PC-3 (cell line): ENCODE results near the gene TSKS. TPM values are rescaled to one million over a fixed set of nuclear protein-coding genes. Genes with fewer than 3 reads are reported as not detected.

ENCODE experiments used
- ATAC-seq: fragments of 200-7000 bp; cut with Tn5 transposase; 2 replicates; pipeline ENCODE4 v1.9.1; 2020; ENCODE audit warnings: mild to moderate bottlenecking, moderate library complexity
- BruUV-seq: library from RNA; stranded (reverse); fragments of 400-500 nt; replicated peaks from 2 replicates; lab custom pipeline; 2021; lab: Mats Ljungman, UMichigan
- CTCF ChIA-PET: fragments of 300-600 bp; sonication (Branson Sonifier 250); formaldehyde crosslinking; loops from one replicate; lab custom pipeline; 2022; ENCODE audit warnings: antibody characterized with exemption; lab: Charles Lee
- POLR2A ChIA-PET: fragments of 300-600 bp; sonication (Branson Sonifier 250); formaldehyde crosslinking; loops from one replicate; lab custom pipeline; 2022; ENCODE audit warnings: antibody characterized with exemption; ENCODE audit not compliant: unreplicated experiment; lab: Charles Lee
- DNase-seq: peaks from one replicate; pipeline ENCODE4 v3.0.0-alpha.2; 2015
- H2AFZ ChIP-seq: fragments of 300-600 bp; sonication (generic); 2 replicates; pipeline ENCODE4 v1.6.0; 2016; ENCODE audit warnings: antibody characterized with exemption, low read length
- H3F3A ChIP-seq: fragments of 300-600 bp; sonication (generic); one replicate; pipeline ENCODE4 v1.6.0; 2017; ENCODE audit warnings: antibody characterized with exemption, low read length, control low read depth, mild to moderate bottlenecking; ENCODE audit not compliant: unreplicated experiment
- H3K27ac ChIP-seq: fragments of 300-600 bp; sonication (generic); 2 replicates; pipeline ENCODE4 v1.5.1; 2016; ENCODE audit warnings: mild to moderate bottlenecking, low read length
- H3K27me3 ChIP-seq: fragments of 300-600 bp; sonication (generic); 2 replicates; pipeline ENCODE4 v1.6.1; 2016; ENCODE audit warnings: low read length, mixed read lengths
- H3K36me3 ChIP-seq: fragments of 300-600 bp; sonication (generic); 2 replicates; pipeline ENCODE4 v1.6.1; 2016; ENCODE audit warnings: low read depth, mixed run types, low read length, mixed read lengths
- H3K4me1 ChIP-seq: fragments of 300-600 bp; sonication (generic); 2 replicates; pipeline ENCODE4 v1.5.1; 2016; ENCODE audit warnings: low read length; ENCODE audit not compliant: insufficient read depth
- H3K4me2 ChIP-seq: fragments of 300-600 bp; sonication (generic); 2 replicates; pipeline ENCODE4 v1.6.0; 2016; ENCODE audit warnings: low read length
- H3K4me3 ChIP-seq: fragments of 300-600 bp; sonication (generic); 2 replicates; pipeline ENCODE4 v1.5.1; 2016; ENCODE audit warnings: mild to moderate bottlenecking, low read length, mixed read lengths
- H3K79me2 ChIP-seq: fragments of 300-600 bp; sonication (generic); 2 replicates; pipeline ENCODE4 v1.6.1; 2017; ENCODE audit warnings: low read length, mixed read lengths
- H3K9ac ChIP-seq: fragments of 300-600 bp; sonication (generic); 2 replicates; pipeline ENCODE4 v1.6.0; 2016; ENCODE audit warnings: mild to moderate bottlenecking, low read length
- H3K9me2 ChIP-seq: fragments of 300-600 bp; sonication (generic); replicated peaks from 2 replicates; pipeline ENCODE4 v1.6.1; 2016; ENCODE audit warnings: mixed run types, low read length, mixed read lengths
- H3K9me3 ChIP-seq: fragments of 300-600 bp; sonication (generic); 2 replicates; pipeline ENCODE4 v1.6.1; 2016; ENCODE audit warnings: low read length, mixed read lengths
- H4K20me1 ChIP-seq: fragments of 300-600 bp; sonication (generic); 2 replicates; pipeline ENCODE4 v1.6.1; 2016; ENCODE audit warnings: low read length, mixed read lengths
- EZH2 ChIP-seq: fragments of 300-600 bp; sonication (generic); IDR thresholded peaks from one replicate; pipeline ENCODE4 v1.6.1; 2017; ENCODE audit warnings: antibody characterized with exemption, mild to moderate bottlenecking, low read length; ENCODE audit not compliant: unreplicated experiment
- EZH2phosphoT487 ChIP-seq: fragments of 300-600 bp; sonication (generic); IDR thresholded peaks from 2 replicates; pipeline ENCODE4 v1.6.1; 2018; ENCODE audit warnings: mild to moderate bottlenecking, antibody characterized with exemption, low read length, borderline replicate concordance
- intact Hi-C: fragments of 100-400 bp; cut with micrococcal nuclease; formaldehyde crosslinking; loops from 2 replicates; pipeline ENCODE4 v1.9.0; 2023
- total RNA-seq: library from RNA; depleted of rRNA; stranded (reverse); fragments of >200 nt; gene quantifications from 2 replicates; pipeline ENCODE4 v1.2.3, GENCODE V29; 2014
- TF ChIP-seq, protein P1 (sequence below): fragments of 300-600 bp; sonication (generic); conservative IDR thresholded peaks from 2 replicates; pipeline ENCODE4 v1.5.1; 2017; ENCODE audit warnings: antibody characterized with exemption, low read depth, mild to moderate bottlenecking, low read length

The TSKS gene
- total RNA-seq, 1 experiment from 2014 or later, result not detected

DNA sequence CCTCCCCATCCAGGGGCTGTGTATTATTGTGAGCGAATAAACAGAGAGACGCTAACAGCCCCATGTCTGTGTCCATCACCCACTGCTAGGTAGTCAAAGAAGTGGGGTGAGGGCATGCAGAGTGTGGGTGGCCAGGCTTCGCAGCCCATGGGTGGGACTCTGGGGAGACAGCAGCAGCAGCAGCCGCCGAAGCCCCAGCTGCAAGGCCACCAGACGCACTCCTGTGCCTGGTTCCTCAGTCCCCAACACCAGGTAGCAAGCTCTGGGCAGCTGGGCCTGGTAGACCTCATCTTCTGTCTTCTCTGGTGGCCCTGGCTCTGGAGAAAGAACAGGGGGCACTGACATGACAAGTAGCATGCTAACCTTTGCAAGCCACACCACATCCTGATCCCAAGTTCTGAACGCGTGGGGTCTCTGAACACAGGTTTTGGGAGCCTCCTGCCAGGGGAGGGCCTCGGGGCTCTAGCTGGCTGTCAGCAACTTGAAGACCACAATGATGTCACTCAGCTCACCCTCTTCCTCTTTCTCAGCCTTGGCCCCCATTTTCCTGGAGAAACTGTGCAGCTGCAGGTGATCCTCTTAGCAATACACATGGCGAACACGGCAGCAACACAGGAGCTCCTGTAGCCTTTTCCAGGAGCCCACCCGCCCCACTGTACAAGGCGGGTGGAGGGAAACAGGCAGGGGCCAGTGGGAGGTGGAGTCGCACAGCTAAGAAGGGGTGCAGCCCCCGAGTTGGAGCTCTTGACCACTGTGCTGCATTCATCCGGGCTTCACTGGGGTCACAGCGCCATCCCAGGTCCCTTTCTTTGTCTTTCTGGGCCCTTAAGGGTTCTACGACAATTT, 44.2 kb upstream of the TSKS start:
- no peak overlapping the region for H2AFZ ChIP-seq
- TF ChIP-seq EZH2, result no peak
- TF ChIP-seq, protein P1, sequence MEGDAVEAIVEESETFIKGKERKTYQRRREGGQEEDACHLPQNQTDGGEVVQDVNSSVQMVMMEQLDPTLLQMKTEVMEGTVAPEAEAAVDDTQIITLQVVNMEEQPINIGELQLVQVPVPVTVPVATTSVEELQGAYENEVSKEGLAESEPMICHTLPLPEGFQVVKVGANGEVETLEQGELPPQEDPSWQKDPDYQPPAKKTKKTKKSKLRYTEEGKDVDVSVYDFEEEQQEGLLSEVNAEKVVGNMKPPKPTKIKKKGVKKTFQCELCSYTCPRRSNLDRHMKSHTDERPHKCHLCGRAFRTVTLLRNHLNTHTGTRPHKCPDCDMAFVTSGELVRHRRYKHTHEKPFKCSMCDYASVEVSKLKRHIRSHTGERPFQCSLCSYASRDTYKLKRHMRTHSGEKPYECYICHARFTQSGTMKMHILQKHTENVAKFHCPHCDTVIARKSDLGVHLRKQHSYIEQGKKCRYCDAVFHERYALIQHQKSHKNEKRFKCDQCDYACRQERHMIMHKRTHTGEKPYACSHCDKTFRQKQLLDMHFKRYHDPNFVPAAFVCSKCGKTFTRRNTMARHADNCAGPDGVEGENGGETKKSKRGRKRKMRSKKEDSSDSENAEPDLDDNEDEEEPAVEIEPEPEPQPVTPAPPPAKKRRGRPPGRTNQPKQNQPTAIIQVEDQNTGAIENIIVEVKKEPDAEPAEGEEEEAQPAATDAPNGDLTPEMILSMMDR, result no peak
- TF ChIP-seq EZH2phosphoT487, result no peak
- no peaks in the 10 kb centered on the region for H3K79me2 ChIP-seq
- H4K20me1 ChIP-seq, result no peaks in the 10 kb centered on the region
- no peak overlapping the region for H3K27ac ChIP-seq
- no peak overlapping the region for H3K9ac ChIP-seq
- no peaks in the 10 kb centered on the region for H3K9me2 ChIP-seq
- H3K36me3 ChIP-seq, result peaks cover 19% of the 10 kb centered on the region
- POLR2A ChIA-PET, result no interaction called here
- ATAC-seq (no peak), DNase-seq (no peak)
- no peak overlapping the region for H3K4me3 ChIP-seq
- peaks cover 7% of the 10 kb centered on the region for H3F3A ChIP-seq
- H3K4me1 ChIP-seq, result peaks cover 8% of the 10 kb centered on the region
- intact Hi-C loops, result loop anchor here (5.0 kb wide), 2 partner anchors 115 to 130 kb away; partner anchors contain the start of genes CPT1C and PRMT1
- H3K27me3 ChIP-seq, result no peaks in the 10 kb centered on the region
- H3K9me3 ChIP-seq, result no peaks in the 10 kb centered on the region
- BruUV-seq, result no TSS peak
- H3K4me2 ChIP-seq, result no peak overlapping the region
- CTCF ChIA-PET, result no interaction called here

DNA sequence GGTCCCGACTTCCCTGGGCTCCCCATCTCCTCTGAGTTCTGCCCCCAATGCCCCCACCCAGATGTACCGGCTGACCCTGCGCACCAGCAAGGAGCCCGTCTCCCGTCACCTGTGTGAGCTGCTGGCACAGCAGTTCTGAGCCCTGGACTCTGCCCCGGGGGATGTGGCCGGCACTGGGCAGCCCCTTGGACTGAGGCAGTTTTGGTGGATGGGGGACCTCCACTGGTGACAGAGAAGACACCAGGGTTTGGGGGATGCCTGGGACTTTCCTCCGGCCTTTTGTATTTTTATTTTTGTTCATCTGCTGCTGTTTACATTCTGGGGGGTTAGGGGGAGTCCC, 43.5 kb upstream of the TSKS start:
- Histone ChIP-seq H3K9ac (no peak overlapping the region), H4K20me1 (no peaks in the 10 kb centered on the region), H3K27me3 (no peaks in the 10 kb centered on the region), H3K4me1 (peaks cover 8% of the 10 kb centered on the region), H3K9me2 (no peaks in the 10 kb centered on the region), H3K79me2 (no peaks in the 10 kb centered on the region), H3K36me3 (peaks cover 19% of the 10 kb centered on the region), H2AFZ (no peak overlapping the region), H3K4me2 (no peak overlapping the region), H3K27ac (no peak overlapping the region), H3K9me3 (no peaks in the 10 kb centered on the region), H3F3A (peaks cover 7% of the 10 kb centered on the region), H3K4me3 (no peak overlapping the region)
- intact Hi-C loops, result loop anchor here (5.0 kb wide), 2 partner anchors 114 to 129 kb away; partner anchors contain the start of genes CPT1C and PRMT1
- BruUV-seq, result no TSS peak
- ATAC-seq, result no peak
- TF ChIP-seq, protein P1, result no peak
- TF ChIP-seq EZH2phosphoT487 (no peak), EZH2 (no peak)
- no peak for DNase-seq
- POLR2A ChIA-PET, result no interaction called here
- CTCF ChIA-PET, result no interaction called here
